DND-41 (cell line): ENCODE data around the gene ZNF668.

Experiments
- ATAC-seq: fragments of 200-7000 bp; cut with Tn5 transposase; 3 replicates; pipeline ENCODE4 v1.9.1; 2021; ENCODE audit warnings: low read depth; ENCODE audit not compliant: insufficient read depth
- DNase-seq: peaks from one replicate; pipeline ENCODE4 v3.0.0-alpha.2; 2020
- H2AFZ ChIP-seq: 2 replicates; pipeline ENCODE4 v1.6.0; 2012; ENCODE audit warnings: low read depth, low read length
- H3K27ac ChIP-seq: 2 replicates; pipeline ENCODE4 v1.5.1; 2012; ENCODE audit warnings: low read length, inconsistent platforms
- H3K27me3 ChIP-seq: fragments of 200-600 bp; sonication (generic); 2 replicates; pipeline ENCODE4 v1.6.0; 2012; ENCODE audit warnings: low read length, mild to moderate bottlenecking, inconsistent platforms; ENCODE audit not compliant: insufficient read depth, poor library complexity
- H3K36me3 ChIP-seq: 2 replicates; pipeline ENCODE4 v1.5.1; 2012; ENCODE audit warnings: low read length, inconsistent platforms; ENCODE audit not compliant: insufficient read depth
- H3K4me1 ChIP-seq: 2 replicates; pipeline ENCODE4 v1.5.1; 2012; ENCODE audit warnings: mild to moderate bottlenecking, low read length; ENCODE audit not compliant: insufficient read depth
- H3K4me2 ChIP-seq: 2 replicates; pipeline ENCODE4 v1.6.0; 2012; ENCODE audit warnings: mild to moderate bottlenecking, moderate library complexity, low read length, inconsistent platforms; ENCODE audit not compliant: insufficient read depth
- H3K4me3 ChIP-seq, 2 experiments: fragments of 200-600 bp in 1 of 2; shearing (Covaris generic) in 1 of 2; 2 replicates each; pipeline ENCODE4 v1.5.1; 2012 to 2016; ENCODE audit warnings: inconsistent platforms in 2 of 2, low read length in 2 of 2, mild to moderate bottlenecking in 2 of 2, low read depth in 1 of 2, moderate library complexity in 1 of 2
- H3K79me2 ChIP-seq: 2 replicates; pipeline ENCODE4 v1.6.0; 2012; ENCODE audit warnings: low read length, inconsistent platforms; ENCODE audit not compliant: insufficient read depth
- H3K9ac ChIP-seq: 2 replicates; pipeline ENCODE4 v1.6.0; 2012; ENCODE audit warnings: low read depth, mild to moderate bottlenecking, inconsistent platforms, low read length, moderate library complexity
- H3K9me3 ChIP-seq: 2 replicates; pipeline ENCODE4 v1.5.1; 2012; ENCODE audit warnings: low read length, moderate library complexity, mild to moderate bottlenecking, inconsistent platforms; ENCODE audit not compliant: insufficient read depth, severe bottlenecking
- H4K20me1 ChIP-seq: 2 replicates; pipeline ENCODE4 v1.6.0; 2012; ENCODE audit warnings: low read length; ENCODE audit not compliant: insufficient read depth
- CTCF ChIP-seq: IDR thresholded peaks from 2 replicates; pipeline ENCODE4 v1.5.1; 2012; ENCODE audit warnings: borderline replicate concordance, low read length, moderate library complexity, mild to moderate bottlenecking; ENCODE audit not compliant: poor library complexity, severe bottlenecking; ENCODE audit errors: extremely low read depth
- EZH2 ChIP-seq: IDR thresholded peaks from 3 replicates; pipeline ENCODE4 v1.6.1; 2012; ENCODE audit warnings: borderline replicate concordance, low read depth, mild to moderate bottlenecking, moderate library complexity, low read length, inconsistent platforms; ENCODE audit not compliant: severe bottlenecking

ZNF668 gene

GRCh38 chr16:31087481-31087880 lies 13.4 kb upstream of the ZNF668 start:
- Histone ChIP-seq H3K36me3 (peaks cover 82% of the 10 kb centered on the region), H3K4me3 (no peak overlapping the region), H3K4me1 (0 out of 2 replicates have a peak, but pooled peaks cover 2% of the 10 kb centered on the region), H4K20me1 (peaks cover 28% of the 10 kb centered on the region), H3K4me2 (no peak overlapping the region), H2AFZ (no peak overlapping the region), H3K9ac (no peak overlapping the region), H3K27ac (no peak overlapping the region), H3K79me2 (peaks cover 19% of the 10 kb centered on the region), H3K27me3 (no peaks in the 10 kb centered on the region), H3K9me3 (no peaks in the 10 kb centered on the region)
- DNase-seq (no peak), ATAC-seq (no peak)
- no peak for TF ChIP-seq EZH2
- TF ChIP-seq CTCF, result no peak

DNA sequence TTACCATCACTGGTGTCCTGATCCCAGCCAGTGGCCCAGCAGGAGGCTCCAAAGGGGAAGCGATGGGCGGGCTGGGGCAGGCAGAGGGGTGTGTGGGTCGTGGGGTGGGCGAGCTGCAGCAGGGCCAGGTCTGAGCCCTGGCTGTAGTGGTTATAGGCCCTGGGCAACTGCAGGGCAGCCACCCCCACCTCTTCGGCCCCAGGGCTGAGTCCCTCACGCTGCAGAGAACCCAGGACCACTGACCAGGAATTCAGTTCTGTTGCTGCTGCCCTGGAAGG lies 12.5 kb upstream of the ZNF668 start:
- no peak overlapping the region for H3K4me2 ChIP-seq
- no peak overlapping the region for H3K27ac ChIP-seq
- DNase-seq, result no peak
- H4K20me1 ChIP-seq, result peaks cover 37% of the 10 kb centered on the region
- peaks cover 2% of the 10 kb centered on the region for H3K4me1 ChIP-seq
- no peak overlapping the region for H3K4me3 ChIP-seq
- no peak for ATAC-seq
- no peaks in the 10 kb centered on the region for H3K27me3 ChIP-seq
- no peak overlapping the region for H3K9ac ChIP-seq
- H3K36me3 ChIP-seq, result peaks cover 87% of the 10 kb centered on the region
- no peak overlapping the region for H2AFZ ChIP-seq
- no peak for TF ChIP-seq CTCF
- no peak for TF ChIP-seq EZH2
- peaks cover 21% of the 10 kb centered on the region for H3K79me2 ChIP-seq
- H3K9me3 ChIP-seq, result no peaks in the 10 kb centered on the region

GRCh38 chr16:31085873-31086628 lies 12.0 kb upstream of the ZNF668 start:
- H3K27me3 ChIP-seq, result no peaks in the 10 kb centered on the region
- no peak overlapping the region for H3K4me2 ChIP-seq
- H3K79me2 ChIP-seq, result peaks cover 20% of the 10 kb centered on the region
- no peak overlapping the region for H3K9ac ChIP-seq
- H4K20me1 ChIP-seq, result peaks cover 42% of the 10 kb centered on the region
- no peaks in the 10 kb centered on the region for H3K9me3 ChIP-seq
- ATAC-seq, result no peak
- H3K36me3 ChIP-seq, result peaks cover 87% of the 10 kb centered on the region
- no peak overlapping the region for H2AFZ ChIP-seq
- no peak for DNase-seq
- H3K4me3 ChIP-seq, result no peak overlapping the region
- H3K27ac ChIP-seq, result no peak overlapping the region
- TF ChIP-seq CTCF, result no peak
- no peak for TF ChIP-seq EZH2
- peaks cover 8% of the 10 kb centered on the region for H3K4me1 ChIP-seq
